Measurements from ENCODE around the gene CENPU. TPM values are rescaled to one million over a fixed set of nuclear protein-coding genes. Genes with fewer than 3 reads are reported as not detected.

Gene CENPU
- total and polyA plus RNA-seq, 10 donors: 3.0 to 12.9 (median 5.8) TPM

DNA sequence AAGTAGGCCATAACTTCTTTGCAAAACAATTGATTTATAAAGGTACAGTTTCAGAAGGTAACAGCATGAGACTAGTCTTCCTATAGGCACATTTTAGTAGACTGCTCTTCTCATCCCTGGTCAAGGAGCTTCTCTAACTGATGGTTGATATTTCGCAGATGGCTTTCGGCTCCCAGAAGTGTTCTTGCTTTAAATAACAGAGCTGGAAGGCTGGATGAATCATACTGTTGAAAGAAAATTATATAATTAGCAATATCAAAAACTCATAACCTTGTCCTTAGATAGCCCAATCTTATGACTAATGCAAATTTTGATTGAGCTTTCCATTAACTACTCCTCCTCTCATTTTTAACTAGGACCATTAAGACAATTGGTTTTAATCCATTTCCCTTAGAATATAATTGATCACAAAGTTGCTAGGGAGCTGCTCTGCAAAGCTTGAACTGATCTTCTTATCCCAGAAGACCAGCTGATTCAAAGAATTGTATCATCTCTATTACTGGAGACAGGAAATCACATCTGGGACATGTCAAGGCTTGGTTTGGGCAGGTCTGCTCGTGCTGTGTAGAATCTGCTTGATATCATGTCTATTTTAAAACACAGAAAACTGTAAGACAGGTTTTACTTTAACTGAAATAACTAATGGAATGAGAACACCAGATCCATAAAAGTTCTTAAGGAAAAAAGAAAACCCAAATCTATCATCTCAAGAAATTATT is 38.6 kb downstream of the CENPU start:
- Histone ChIP-seq H3K4me1 (no peaks in the 10 kb centered on the region), H3K4me3 (no peak overlapping the region), H3K36me3 (peaks cover 0 to 75% (median 12%) of the 10 kb centered on the region in 6 donors), H3K27ac (no peak overlapping the region), H3K9me3 (no peaks in the 10 kb centered on the region), H3K27me3 (replicated peaks in 1 of 7) (no peaks in the 10 kb centered on the region)
- intact Hi-C loops (cut with DNase I; ENCODE audit: low total_unique reads): no loop called here
- WGBS, 5 donors: 78 to 92% (median 88%) methylated on average over 3 of the region's 3 CpGs
- DNase-seq: no peak
- TF ChIP-seq POLR2AphosphoS5 (IDR thresholded peaks at IDR 0.05) (no peak), POLR2A (IDR thresholded peaks at IDR 0.05) (no peak)
- TF ChIP-seq, protein P1, sequence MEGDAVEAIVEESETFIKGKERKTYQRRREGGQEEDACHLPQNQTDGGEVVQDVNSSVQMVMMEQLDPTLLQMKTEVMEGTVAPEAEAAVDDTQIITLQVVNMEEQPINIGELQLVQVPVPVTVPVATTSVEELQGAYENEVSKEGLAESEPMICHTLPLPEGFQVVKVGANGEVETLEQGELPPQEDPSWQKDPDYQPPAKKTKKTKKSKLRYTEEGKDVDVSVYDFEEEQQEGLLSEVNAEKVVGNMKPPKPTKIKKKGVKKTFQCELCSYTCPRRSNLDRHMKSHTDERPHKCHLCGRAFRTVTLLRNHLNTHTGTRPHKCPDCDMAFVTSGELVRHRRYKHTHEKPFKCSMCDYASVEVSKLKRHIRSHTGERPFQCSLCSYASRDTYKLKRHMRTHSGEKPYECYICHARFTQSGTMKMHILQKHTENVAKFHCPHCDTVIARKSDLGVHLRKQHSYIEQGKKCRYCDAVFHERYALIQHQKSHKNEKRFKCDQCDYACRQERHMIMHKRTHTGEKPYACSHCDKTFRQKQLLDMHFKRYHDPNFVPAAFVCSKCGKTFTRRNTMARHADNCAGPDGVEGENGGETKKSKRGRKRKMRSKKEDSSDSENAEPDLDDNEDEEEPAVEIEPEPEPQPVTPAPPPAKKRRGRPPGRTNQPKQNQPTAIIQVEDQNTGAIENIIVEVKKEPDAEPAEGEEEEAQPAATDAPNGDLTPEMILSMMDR (IDR thresholded peaks at IDR 0.05 in 8 of 11, conservative IDR thresholded peaks at IDR 0.05 in 3 of 11): no peak

GRCh38 chr4:184694412-184694956 is 39.4 kb downstream of the CENPU start:
- H3K9me3 ChIP-seq: no peaks in the 10 kb centered on the region

DNA sequence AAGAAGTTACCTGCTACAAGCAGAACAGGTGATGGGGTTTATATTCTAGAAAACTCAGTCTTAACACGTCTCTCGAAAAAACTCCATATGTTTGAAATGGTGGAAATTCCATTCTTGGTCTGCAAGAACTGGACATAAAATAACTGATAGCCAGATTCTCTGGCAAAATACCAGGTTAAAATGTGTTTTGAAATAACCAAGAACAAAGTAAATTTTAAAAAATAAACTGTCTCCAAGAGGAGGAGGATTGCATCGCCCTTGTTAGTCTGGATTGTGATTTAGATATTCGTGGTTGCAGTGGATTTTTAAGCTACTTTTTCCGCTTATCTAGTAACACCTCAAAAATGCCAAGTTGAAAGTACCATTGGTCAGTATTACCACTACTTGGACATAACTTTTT is 40.8 kb downstream of the CENPU start:
- H3K36me3 ChIP-seq: peaks cover 0 to 75% (median 12%) of the 10 kb centered on the region in 6 donors
- intact Hi-C loops (cut with DNase I; ENCODE audit: low total_unique reads): no loop called here
- TF ChIP-seq, protein P1 (IDR thresholded peaks at IDR 0.05 in 8 of 11, conservative IDR thresholded peaks at IDR 0.05 in 3 of 11): no peak
- no peak for TF ChIP-seq POLR2A (IDR thresholded peaks at IDR 0.05)
- TF ChIP-seq POLR2AphosphoS5 (IDR thresholded peaks at IDR 0.05): no peak
- DNase-seq: no peak
- WGBS, 5 donors: 94 to 98% (median 97%) methylated on average over 5 of the region's 5 CpGs
- H3K27me3 ChIP-seq (replicated peaks in 1 of 7): no peaks in the 10 kb centered on the region
- no peaks in the 10 kb centered on the region for H3K4me1 ChIP-seq
- H3K4me3 ChIP-seq: no peak overlapping the region
- H3K9me3 ChIP-seq: no peaks in the 10 kb centered on the region
- no peak overlapping the region for H3K27ac ChIP-seq

More at GRCh38 chr4:184694412-184694956, 39.4 kb downstream of the CENPU start:
- Histone ChIP-seq H3K27me3 (replicated peaks in 1 of 7) (no peaks in the 10 kb centered on the region), H3K36me3 (peaks cover 0 to 75% (median 12%) of the 10 kb centered on the region in 6 donors), H3K4me1 (no peaks in the 10 kb centered on the region), H3K4me3 (no peak overlapping the region), H3K27ac (no peak overlapping the region)
- no peak for DNase-seq
- TF ChIP-seq, protein P1 (IDR thresholded peaks at IDR 0.05 in 8 of 11, conservative IDR thresholded peaks at IDR 0.05 in 3 of 11): no peak
- TF ChIP-seq POLR2A (IDR thresholded peaks at IDR 0.05) (no peak), POLR2AphosphoS5 (IDR thresholded peaks at IDR 0.05) (no peak)
- intact Hi-C loops (cut with DNase I; ENCODE audit: low total_unique reads): no loop called here

- peaks cover 0 to 76% (median 12%) of the 10 kb centered on the region in 6 donors for H3K36me3 ChIP-seq
- WGBS, 5 donors: 47 to 80% (median 56%) methylated on average over 5 of the region's 5 CpGs
- DNase-seq: no peak
These were observed 44.2 kb downstream of the CENPU start for GRCh38 chr4:184689681-184690080.

More at GRCh38 chr4:184689681-184690080, 44.2 kb downstream of the CENPU start:
- intact Hi-C loops (cut with DNase I; ENCODE audit: low total_unique reads): no loop called here
- no peak overlapping the region for H3K27ac ChIP-seq
- no peak for TF ChIP-seq POLR2AphosphoS5 (IDR thresholded peaks at IDR 0.05)
- TF ChIP-seq POLR2A (IDR thresholded peaks at IDR 0.05): no peak
- TF ChIP-seq, protein P1 (IDR thresholded peaks at IDR 0.05 in 8 of 11, conservative IDR thresholded peaks at IDR 0.05 in 3 of 11): no peak
- H3K9me3 ChIP-seq: no peaks in the 10 kb centered on the region
- peaks cover 0 to 9% (median 0%) of the 10 kb centered on the region in 6 donors for H3K4me1 ChIP-seq
- H3K4me3 ChIP-seq: no peak overlapping the region
- H3K27me3 ChIP-seq (replicated peaks in 1 of 7): no peaks in the 10 kb centered on the region
